ENCODE data around the gene SLC9A4.
A peak's percentile ranks its signal among the peaks of the same experiment; 100 is the strongest.

Gene SLC9A4

DNA sequence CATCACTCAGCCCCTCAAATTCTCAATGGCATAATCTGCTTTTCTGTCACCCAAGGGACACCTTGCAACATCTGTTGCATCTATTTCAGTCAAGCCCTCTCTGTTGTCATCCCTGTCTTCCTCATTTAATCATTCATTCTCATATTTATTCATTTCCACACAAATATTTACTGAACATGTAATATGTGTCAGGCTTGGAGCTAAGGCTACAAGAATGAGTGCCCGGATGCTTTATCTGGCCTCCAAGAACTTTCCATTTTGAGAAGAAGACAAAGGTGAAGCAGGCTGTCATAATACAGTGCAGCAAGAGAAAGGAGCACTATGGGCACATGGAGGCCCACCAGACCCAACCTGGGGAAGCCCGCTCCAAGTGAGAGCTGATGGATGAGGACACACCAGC, 34.4 kb upstream of the SLC9A4 start:
- no peak overlapping the region for H3K4me2 ChIP-seq (ENCODE audit: low read length)
- H3K4me3 ChIP-seq (ENCODE audit: low read depth, low read length), result no peak overlapping the region
- no peaks in the 10 kb centered on the region for H3K27me3 ChIP-seq (ENCODE audit: control insufficient read depth, insufficient read depth, low read length)
- no peak overlapping the region for H2AFZ ChIP-seq
- TF ChIP-seq, protein P1, sequence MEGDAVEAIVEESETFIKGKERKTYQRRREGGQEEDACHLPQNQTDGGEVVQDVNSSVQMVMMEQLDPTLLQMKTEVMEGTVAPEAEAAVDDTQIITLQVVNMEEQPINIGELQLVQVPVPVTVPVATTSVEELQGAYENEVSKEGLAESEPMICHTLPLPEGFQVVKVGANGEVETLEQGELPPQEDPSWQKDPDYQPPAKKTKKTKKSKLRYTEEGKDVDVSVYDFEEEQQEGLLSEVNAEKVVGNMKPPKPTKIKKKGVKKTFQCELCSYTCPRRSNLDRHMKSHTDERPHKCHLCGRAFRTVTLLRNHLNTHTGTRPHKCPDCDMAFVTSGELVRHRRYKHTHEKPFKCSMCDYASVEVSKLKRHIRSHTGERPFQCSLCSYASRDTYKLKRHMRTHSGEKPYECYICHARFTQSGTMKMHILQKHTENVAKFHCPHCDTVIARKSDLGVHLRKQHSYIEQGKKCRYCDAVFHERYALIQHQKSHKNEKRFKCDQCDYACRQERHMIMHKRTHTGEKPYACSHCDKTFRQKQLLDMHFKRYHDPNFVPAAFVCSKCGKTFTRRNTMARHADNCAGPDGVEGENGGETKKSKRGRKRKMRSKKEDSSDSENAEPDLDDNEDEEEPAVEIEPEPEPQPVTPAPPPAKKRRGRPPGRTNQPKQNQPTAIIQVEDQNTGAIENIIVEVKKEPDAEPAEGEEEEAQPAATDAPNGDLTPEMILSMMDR (IDR thresholded peaks at IDR 0.05), result no peak
- H3K9ac ChIP-seq, result no peak overlapping the region
- no peaks in the 10 kb centered on the region for H3K4me1 ChIP-seq
- no peaks in the 10 kb centered on the region for H3K36me3 ChIP-seq (ENCODE audit: control insufficient read depth, insufficient read depth, low read length)
- no peak overlapping the region for H3K27ac ChIP-seq
- H3K79me2 ChIP-seq, result no peaks in the 10 kb centered on the region
- H3K9me3 ChIP-seq (ENCODE audit: control insufficient read depth, low read length), result no peaks in the 10 kb centered on the region

DNA sequence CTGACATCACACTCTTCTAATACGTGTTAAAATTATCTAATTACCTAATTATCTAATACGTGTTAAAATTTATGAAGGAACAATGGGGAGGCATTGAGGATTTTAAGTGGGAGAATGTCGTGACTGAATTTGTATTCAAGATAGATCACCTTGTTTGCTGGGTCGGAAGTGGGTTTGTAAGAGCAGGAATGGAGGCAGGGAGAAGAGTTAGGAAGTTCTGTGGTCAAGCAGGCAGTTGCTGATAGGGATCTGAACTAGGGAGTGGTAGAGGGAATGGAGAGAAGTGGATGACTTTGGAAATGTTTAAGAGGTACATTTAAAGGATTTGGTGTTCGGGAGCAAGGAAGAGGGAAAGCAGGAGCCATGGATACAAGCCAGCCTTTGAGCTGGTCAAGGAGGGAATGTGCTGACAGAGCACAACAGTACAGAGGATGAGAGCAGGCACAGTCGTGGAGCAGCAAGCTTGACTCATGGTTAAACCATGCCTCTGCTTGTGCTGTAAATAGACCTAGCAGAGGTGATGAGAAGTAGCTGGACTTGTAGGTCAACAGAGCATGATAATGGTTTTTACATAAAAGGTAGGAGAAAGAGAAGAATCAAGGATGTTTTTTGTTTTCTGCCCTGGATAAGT, 33.8 kb upstream of the SLC9A4 start:
- TF ChIP-seq, protein P1 (IDR thresholded peaks at IDR 0.05), result no peak
- H3K4me2 ChIP-seq (ENCODE audit: low read length), result no peak overlapping the region
- H3K27me3 ChIP-seq (ENCODE audit: control insufficient read depth, insufficient read depth, low read length), result no peaks in the 10 kb centered on the region
- no peak overlapping the region for H3K27ac ChIP-seq
- H3K4me3 ChIP-seq (ENCODE audit: low read depth, low read length), result no peak overlapping the region
- no peak overlapping the region for H2AFZ ChIP-seq
- H3K36me3 ChIP-seq (ENCODE audit: control insufficient read depth, insufficient read depth, low read length), result no peaks in the 10 kb centered on the region
- no peaks in the 10 kb centered on the region for H3K9me3 ChIP-seq (ENCODE audit: control insufficient read depth, low read length)
- H3K79me2 ChIP-seq, result no peaks in the 10 kb centered on the region
- H3K4me1 ChIP-seq, result no peaks in the 10 kb centered on the region
- no peak overlapping the region for H3K9ac ChIP-seq

DNA sequence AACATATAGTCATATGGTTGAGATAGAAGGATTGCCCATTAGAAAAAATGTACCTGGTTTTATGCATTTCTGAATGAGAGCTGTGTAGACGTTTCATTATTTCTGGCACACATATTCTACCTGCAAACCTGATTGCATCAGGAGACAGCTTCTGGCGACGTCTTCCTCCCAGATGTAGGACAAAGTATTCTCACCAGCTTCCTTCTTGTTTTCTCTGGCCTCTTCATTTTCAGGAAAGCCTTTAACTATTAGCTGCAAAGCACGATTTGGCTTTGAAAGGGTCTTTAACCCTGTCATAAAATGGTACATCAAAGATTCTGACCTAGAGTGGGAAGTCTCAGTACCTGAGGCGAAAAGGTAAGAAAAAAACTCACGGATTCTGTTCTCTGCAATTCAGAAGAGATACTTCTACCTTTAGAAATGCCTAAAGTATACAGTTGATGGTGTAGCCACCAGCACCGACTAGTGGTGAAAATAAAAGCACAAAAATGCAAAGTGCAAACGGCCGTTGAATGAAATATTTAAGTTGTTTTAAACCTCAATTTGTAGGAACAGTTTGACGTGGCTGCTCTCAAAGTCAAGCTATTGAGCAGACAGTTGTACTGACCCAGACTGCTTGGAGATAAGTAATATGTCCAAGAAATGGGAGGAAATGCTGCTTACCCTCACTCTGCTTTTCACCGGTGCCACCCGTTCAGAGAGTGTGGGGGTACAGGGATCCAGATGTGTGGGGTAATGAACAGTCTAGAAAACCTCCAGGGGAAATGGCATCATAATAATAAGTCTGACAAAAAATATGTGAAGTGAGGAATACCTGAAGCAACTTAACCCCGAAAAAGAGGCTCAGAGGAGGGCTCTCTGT, 29.8 kb upstream of the SLC9A4 start:
- no peaks in the 10 kb centered on the region for H3K4me1 ChIP-seq
- peak overlapping the region; percentile 12 for H2AFZ ChIP-seq
- no peak overlapping the region for H3K4me3 ChIP-seq (ENCODE audit: low read depth, low read length)
- TF ChIP-seq, protein P1 (IDR thresholded peaks at IDR 0.05), result peak; percentile 73
- H3K9ac ChIP-seq, result no peak overlapping the region
- H3K27me3 ChIP-seq (ENCODE audit: control insufficient read depth, insufficient read depth, low read length), result no peaks in the 10 kb centered on the region
- no peak overlapping the region for H3K27ac ChIP-seq
- no peaks in the 10 kb centered on the region for H3K79me2 ChIP-seq
- no peak overlapping the region for H3K4me2 ChIP-seq (ENCODE audit: low read length)
- no peaks in the 10 kb centered on the region for H3K36me3 ChIP-seq (ENCODE audit: control insufficient read depth, insufficient read depth, low read length)
- no peaks in the 10 kb centered on the region for H3K9me3 ChIP-seq (ENCODE audit: control insufficient read depth, low read length)

DNA sequence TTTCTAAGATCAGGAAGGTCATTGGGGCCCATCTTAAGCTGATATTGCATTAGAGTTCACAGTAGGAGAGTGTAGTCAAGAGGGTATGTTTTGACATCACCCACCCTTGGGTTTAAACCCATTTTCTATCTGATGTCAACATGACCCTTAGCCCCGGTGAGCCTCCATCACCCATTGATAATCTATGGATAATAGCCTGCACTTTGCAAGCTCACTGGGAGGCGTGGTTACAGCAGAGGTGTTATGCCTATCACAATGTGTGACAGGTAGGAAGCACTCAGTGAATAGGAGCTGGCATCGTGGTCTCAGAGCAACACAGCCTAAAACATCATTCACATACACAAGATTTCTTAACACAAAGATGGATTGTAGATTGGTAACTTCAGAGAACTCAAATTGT, 28.8 kb upstream of the SLC9A4 start:
- no peak overlapping the region for H3K4me2 ChIP-seq (ENCODE audit: low read length)
- H3K27ac ChIP-seq, result no peak overlapping the region
- H3K4me3 ChIP-seq (ENCODE audit: low read depth, low read length), result no peak overlapping the region
- no peak overlapping the region for H2AFZ ChIP-seq
- H3K4me1 ChIP-seq, result no peaks in the 10 kb centered on the region
- no peaks in the 10 kb centered on the region for H3K79me2 ChIP-seq
- no peaks in the 10 kb centered on the region for H3K9me3 ChIP-seq (ENCODE audit: control insufficient read depth, low read length)
- TF ChIP-seq, protein P1 (IDR thresholded peaks at IDR 0.05), result no peak
- H3K36me3 ChIP-seq (ENCODE audit: control insufficient read depth, insufficient read depth, low read length), result no peaks in the 10 kb centered on the region
- H3K27me3 ChIP-seq (ENCODE audit: control insufficient read depth, insufficient read depth, low read length), result no peaks in the 10 kb centered on the region
- no peak overlapping the region for H3K9ac ChIP-seq
